Measurements from ENCODE around the gene SLC35E1.

DNA sequence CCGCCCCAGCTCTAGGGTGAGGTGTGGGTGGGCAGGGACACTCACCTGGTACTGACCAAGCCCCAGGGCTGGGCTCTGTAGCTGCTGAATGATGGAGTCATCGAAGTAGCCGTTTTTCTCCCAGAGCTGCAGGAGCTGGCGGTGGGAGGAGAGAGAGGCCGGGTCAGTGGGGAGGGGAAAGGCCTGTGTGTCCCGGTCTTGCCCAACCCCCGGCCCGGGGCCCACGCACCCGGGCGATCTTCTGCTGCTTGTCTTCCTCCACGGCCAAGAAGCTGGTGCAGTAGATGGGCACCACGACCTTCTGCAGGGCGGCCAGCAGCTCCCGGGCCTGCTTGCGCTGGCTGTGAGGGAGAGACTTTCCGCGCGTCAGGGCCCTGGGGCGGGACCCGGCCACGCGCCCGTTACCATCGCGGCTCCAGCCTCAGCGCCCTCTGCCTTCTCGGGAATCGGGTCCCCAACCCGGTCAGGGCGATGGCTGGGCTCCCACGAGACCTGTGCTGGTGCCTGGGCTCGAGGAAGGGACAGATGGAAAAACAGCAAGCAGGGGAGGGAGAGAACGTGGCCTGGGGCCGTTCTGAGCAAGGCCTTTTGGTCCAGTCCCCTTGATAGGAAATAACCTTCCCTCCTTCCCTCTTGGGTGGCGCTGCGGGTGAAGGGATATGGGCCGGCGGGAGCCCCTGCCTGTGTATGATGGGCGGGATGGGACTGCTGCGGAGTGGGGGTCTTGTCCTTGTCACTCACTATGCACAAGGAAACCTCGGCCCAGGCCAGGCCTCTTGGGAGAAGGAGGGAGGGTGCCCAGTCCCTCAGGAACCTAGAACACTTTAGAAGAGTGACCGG, 41.5 kb downstream of the SLC35E1 start:
- TF ChIP-seq, protein P1, sequence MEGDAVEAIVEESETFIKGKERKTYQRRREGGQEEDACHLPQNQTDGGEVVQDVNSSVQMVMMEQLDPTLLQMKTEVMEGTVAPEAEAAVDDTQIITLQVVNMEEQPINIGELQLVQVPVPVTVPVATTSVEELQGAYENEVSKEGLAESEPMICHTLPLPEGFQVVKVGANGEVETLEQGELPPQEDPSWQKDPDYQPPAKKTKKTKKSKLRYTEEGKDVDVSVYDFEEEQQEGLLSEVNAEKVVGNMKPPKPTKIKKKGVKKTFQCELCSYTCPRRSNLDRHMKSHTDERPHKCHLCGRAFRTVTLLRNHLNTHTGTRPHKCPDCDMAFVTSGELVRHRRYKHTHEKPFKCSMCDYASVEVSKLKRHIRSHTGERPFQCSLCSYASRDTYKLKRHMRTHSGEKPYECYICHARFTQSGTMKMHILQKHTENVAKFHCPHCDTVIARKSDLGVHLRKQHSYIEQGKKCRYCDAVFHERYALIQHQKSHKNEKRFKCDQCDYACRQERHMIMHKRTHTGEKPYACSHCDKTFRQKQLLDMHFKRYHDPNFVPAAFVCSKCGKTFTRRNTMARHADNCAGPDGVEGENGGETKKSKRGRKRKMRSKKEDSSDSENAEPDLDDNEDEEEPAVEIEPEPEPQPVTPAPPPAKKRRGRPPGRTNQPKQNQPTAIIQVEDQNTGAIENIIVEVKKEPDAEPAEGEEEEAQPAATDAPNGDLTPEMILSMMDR (IDR thresholded peaks at IDR 0.05) = no peak
- TF ChIP-seq POLR2A (IDR thresholded peaks at IDR 0.05) = no peak
